HCT116 (cell line): ENCODE measurements around the gene UQCRH. TPM values are rescaled to one million over a fixed set of nuclear protein-coding genes. Genes with fewer than 3 reads are reported as not detected.

Source experiments
- ATAC-seq: fragments of 200-7000 bp; cut with Tn5 transposase; 2 replicates; pipeline ENCODE4 v1.9.1; 2020; ENCODE audit warnings: mild to moderate bottlenecking, moderate library complexity
- BruUV-seq: library from RNA; stranded (reverse); fragments of 400-500 nt; replicated peaks from 2 replicates; lab custom pipeline; 2021; lab: Mats Ljungman, UMichigan
- CTCF ChIA-PET: fragments of 300-600 bp; sonication (Branson Sonifier 250); formaldehyde crosslinking; loops from one replicate; lab custom pipeline; 2021; ENCODE audit warnings: antibody characterized with exemption; lab: Charles Lee
- POLR2A ChIA-PET: fragments of 300-600, 350-600 bp; sonication (Branson Sonifier 250); formaldehyde crosslinking; loops from one replicate; lab custom pipeline; 2021; ENCODE audit warnings: antibody characterized with exemption; lab: Charles Lee
- RAD21 ChIA-PET, 2 experiments: fragments of 300-600 bp; sonication (Branson Sonifier 250); formaldehyde crosslinking; loops; one replicate each; lab custom pipeline; 2023; ENCODE audit warnings: low total read pairs in 2 of 2; ENCODE audit not compliant: uncharacterized antibody in 2 of 2, unreplicated experiment in 2 of 2, low non-redundant PET in 1 of 2; lab: Charles Lee
- DNase-seq: peaks from one replicate; pipeline ENCODE4 v3.0.0-alpha.2; 2010; ENCODE audit warnings: low read depth, low spot score
- H2AFZ ChIP-seq: fragments of 200-600 bp; shearing (Covaris generic), sonication (generic); 2 replicates; pipeline ENCODE4 v1.6.1; 2017; ENCODE audit warnings: low read depth, mixed run types, mixed read lengths, antibody characterized with exemption, low read length; ENCODE audit not compliant: poor library complexity, severe bottlenecking
- H3K27ac ChIP-seq: 2 replicates; pipeline ENCODE4 v1.5.1; 2012; ENCODE audit warnings: low read depth, low read length
- H3K27me3 ChIP-seq: fragments of 200-600 bp; sonication (generic); 2 replicates; pipeline ENCODE4 v1.6.1; 2016; ENCODE audit warnings: mixed run types, low read length, mixed read lengths; ENCODE audit not compliant: insufficient read depth
- H3K36me3 ChIP-seq, 2 experiments: fragments of 200-500 bp in 1 of 2; fragments of 200-600 bp in 1 of 2; sonication (Bioruptor generic) in 1 of 2; sonication (generic) in 1 of 2; 2 replicates each; pipeline versions ENCODE4 v1.5.1 to v1.6.1; 2014 to 2016; ENCODE audit warnings: low read length in 2 of 2, inconsistent platforms in 1 of 2, mixed read lengths in 1 of 2, mixed run types in 1 of 2; ENCODE audit not compliant: insufficient read depth in 2 of 2, control insufficient read depth in 1 of 2
- H3K4me1 ChIP-seq, 2 experiments: fragments of 200-600 bp in 1 of 2; sonication (generic) in 1 of 2; 2 replicates each; pipeline versions ENCODE4 v1.5.1 to v1.6.1; 2012 to 2017; ENCODE audit warnings: low read length in 2 of 2, inconsistent platforms in 1 of 2, mild to moderate bottlenecking in 1 of 2, mixed read lengths in 1 of 2, mixed run types in 1 of 2, moderate library complexity in 1 of 2; ENCODE audit not compliant: insufficient read depth in 2 of 2, control insufficient read depth in 1 of 2
- H3K4me2 ChIP-seq: fragments of 200-600 bp; sonication (generic); 2 replicates; pipeline ENCODE4 v1.6.1; 2017; ENCODE audit warnings: mixed run types, low read length, mixed read lengths
- H3K4me3 ChIP-seq, 2 experiments: fragments of 200-600 bp in 1 of 2; sonication (generic) in 1 of 2; replicated peaks in 1 of 2; 2 replicates each; pipeline ENCODE4 v1.5.1; 2011 to 2016; ENCODE audit warnings: low read length in 2 of 2, control low read depth in 1 of 2, low read depth in 1 of 2, mild to moderate bottlenecking in 1 of 2, mixed read lengths in 1 of 2, mixed run types in 1 of 2
- H3K79me2 ChIP-seq: fragments of 200-600 bp; sonication (generic); 2 replicates; pipeline ENCODE4 v1.6.1; 2017; ENCODE audit warnings: mild to moderate bottlenecking, mixed run types, low read length, moderate library complexity, mixed read lengths; ENCODE audit not compliant: insufficient read depth
- H3K9ac ChIP-seq: fragments of 200-600 bp; sonication (generic); 2 replicates; pipeline ENCODE4 v1.6.1; 2016; ENCODE audit warnings: low read length, mixed read lengths
- H3K9me2 ChIP-seq: fragments of 200-600 bp; sonication (generic), shearing (Covaris generic); 2 replicates; pipeline ENCODE4 v1.6.1; 2017; ENCODE audit warnings: mixed run types, mild to moderate bottlenecking, moderate library complexity; ENCODE audit not compliant: insufficient read depth
- H3K9me3 ChIP-seq, 2 experiments: fragments of 200-500 bp in 1 of 2; fragments of 200-600 bp in 1 of 2; sonication (Bioruptor generic) in 1 of 2; sonication (generic) in 1 of 2; 2 replicates each; pipeline ENCODE4 v1.6.1; 2014 to 2017; ENCODE audit warnings: low read length in 2 of 2, mixed read lengths in 2 of 2, inconsistent platforms in 1 of 2, low read depth in 1 of 2, mild to moderate bottlenecking in 1 of 2, mixed run types in 1 of 2, moderate library complexity in 1 of 2; ENCODE audit not compliant: control insufficient read depth in 1 of 2, insufficient read depth in 1 of 2
- H4K20me1 ChIP-seq: fragments of 200-600 bp; sonication (generic), shearing (Covaris generic); 2 replicates; pipeline ENCODE4 v1.6.1; 2017; ENCODE audit warnings: mixed run types, mild to moderate bottlenecking, moderate library complexity; ENCODE audit not compliant: insufficient read depth
- EGR1 ChIP-seq: IDR thresholded peaks from 2 replicates; pipeline ENCODE4 v1.6.1; 2012; ENCODE audit warnings: low read depth
- ELF1 ChIP-seq: IDR thresholded peaks from 2 replicates; pipeline ENCODE4 v1.6.1; 2012; ENCODE audit warnings: low read depth, borderline replicate concordance
- SP1 ChIP-seq: IDR thresholded peaks from 2 replicates; pipeline ENCODE4 v1.6.1; 2012; ENCODE audit warnings: low read depth
- YY1 ChIP-seq: IDR thresholded peaks from 2 replicates; pipeline ENCODE4 v1.6.1; 2011; ENCODE audit warnings: low read length, low read depth, moderate library complexity, mild to moderate bottlenecking; ENCODE audit not compliant: insufficient replicate concordance; ENCODE audit errors: extremely low read depth
- ZFX ChIP-seq: fragments of 450-650 bp; IDR thresholded peaks from 2 replicates; pipeline ENCODE4 v1.6.1; 2017
- ZNF274 ChIP-seq: fragments of 200-500 bp; sonication (Bioruptor generic); IDR thresholded peaks from 2 replicates; pipeline ENCODE4 v1.6.1; 2014; ENCODE audit warnings: mild to moderate bottlenecking, low read depth, low read length, inconsistent platforms
- intact Hi-C: fragments of 100-400 bp; cut with micrococcal nuclease; formaldehyde crosslinking; loops from 2 replicates; pipeline ENCODE4 v1.10.0; 2022
- total RNA-seq: library from RNA; stranded (reverse); gene quantifications from one replicate; pipeline ENCODE4 v1.2.1, GENCODE V29; 2021; ENCODE audit not compliant: unreplicated experiment
- TF ChIP-seq, protein P1 (sequence below): IDR thresholded peaks from 2 replicates; pipeline ENCODE4 v1.6.1; 2012
- TF ChIP-seq, protein P2 (sequence below), 3 experiments: fragments of 200-600 bp in 1 of 3; sonication (generic) in 1 of 3; IDR thresholded peaks in 2 of 3; conservative IDR thresholded peaks in 1 of 3; 2 replicates each; pipeline ENCODE4 v1.5.1; 2012 to 2017; ENCODE audit warnings: low read depth in 2 of 3, low read length in 2 of 3, antibody characterized with exemption in 1 of 3, borderline replicate concordance in 1 of 3, control low read depth in 1 of 3, mild to moderate bottlenecking in 1 of 3, mixed read lengths in 1 of 3, mixed run types in 1 of 3, moderate library complexity in 1 of 3; ENCODE audit not compliant: insufficient read depth in 1 of 3
- TF ChIP-seq, protein P3 (sequence below): IDR thresholded peaks from 2 replicates; pipeline ENCODE4 v1.6.1; 2011; ENCODE audit warnings: mild to moderate bottlenecking, low read length, moderate library complexity; ENCODE audit not compliant: insufficient replicate concordance; ENCODE audit errors: extremely low read depth

Gene UQCRH
- total RNA-seq, 1 experiment from 2014 or later = 514 TPM

DNA sequence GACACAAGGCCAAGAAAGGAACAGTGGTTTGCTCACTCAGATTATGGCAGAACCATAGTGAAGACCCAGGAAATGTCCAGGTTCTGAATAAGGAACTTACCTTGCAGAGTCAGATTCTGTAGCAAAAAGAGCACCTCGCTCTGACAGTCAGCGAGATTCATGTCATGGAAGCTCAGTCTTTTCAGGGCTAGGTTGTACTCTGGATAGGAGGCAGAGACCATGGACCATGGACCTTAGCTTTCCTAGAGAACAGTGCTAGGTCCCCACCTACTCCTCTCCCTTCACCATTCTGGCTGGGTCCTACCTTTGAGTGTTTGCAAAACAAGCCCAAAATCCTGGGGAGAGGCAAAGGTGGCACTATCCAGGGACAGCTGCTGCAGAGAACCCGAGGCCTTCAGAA is 23.4 kb upstream of the UQCRH start:
- Histone ChIP-seq H3K4me1 (no peaks in the 10 kb centered on the region), H3K9me3 (no peaks in the 10 kb centered on the region), H3K27ac (no peak overlapping the region), H3K27me3 (no peaks in the 10 kb centered on the region), H2AFZ (no peak overlapping the region), H3K4me2 (no peak overlapping the region), H3K4me3 (no peak overlapping the region), H3K9me2 (no peaks in the 10 kb centered on the region), H4K20me1 (no peaks in the 10 kb centered on the region), H3K9ac (no peak overlapping the region), H3K79me2 (no peaks in the 10 kb centered on the region)
- BruUV-seq = no TSS peak
- ATAC-seq (no peak), DNase-seq (no peak)
- CTCF ChIA-PET = no interaction called here
- RAD21 ChIA-PET = no interaction called here
- POLR2A ChIA-PET = no interaction called here
- TF ChIP-seq YY1 = no peak
- TF ChIP-seq ELF1 = no peak
- TF ChIP-seq, protein P1, sequence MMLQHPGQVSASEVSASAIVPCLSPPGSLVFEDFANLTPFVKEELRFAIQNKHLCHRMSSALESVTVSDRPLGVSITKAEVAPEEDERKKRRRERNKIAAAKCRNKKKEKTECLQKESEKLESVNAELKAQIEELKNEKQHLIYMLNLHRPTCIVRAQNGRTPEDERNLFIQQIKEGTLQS = no peak
- no peak for TF ChIP-seq ZFX
- no peak for TF ChIP-seq SP1
- TF ChIP-seq EGR1 = no peak
- TF ChIP-seq, all 23 proteins: peak for 0
- H3K36me3 ChIP-seq = peaks cover 22 to 49% of the 10 kb centered on the region in 2 experiments; a peak in 3 of 4 replicates
- intact Hi-C loops = no loop called here

DNA sequence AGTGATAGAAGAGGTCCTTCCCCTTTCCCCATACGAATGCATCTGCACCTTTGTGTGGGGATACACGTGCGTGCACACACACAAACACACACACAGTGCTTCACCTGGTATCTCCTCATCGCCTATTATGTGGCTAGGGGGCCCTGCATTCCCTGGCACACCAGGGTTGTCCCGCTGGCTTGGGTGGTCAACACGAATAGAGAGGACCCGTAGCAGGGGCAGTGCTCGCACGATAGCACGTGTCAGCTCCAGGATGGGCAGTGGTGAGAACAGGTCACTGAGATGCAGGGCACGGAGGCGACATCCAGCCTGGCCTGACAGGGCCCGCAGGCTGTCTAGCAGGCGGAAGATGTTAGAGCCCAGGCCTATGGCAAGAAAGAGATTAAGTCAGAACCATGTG is 22.5 kb upstream of the UQCRH start:
- Histone ChIP-seq H3K4me3 (no peak overlapping the region), H3K9me3 (no peaks in the 10 kb centered on the region), H4K20me1 (no peaks in the 10 kb centered on the region), H3K9ac (no peak overlapping the region), H3K27me3 (no peaks in the 10 kb centered on the region), H3K9me2 (no peaks in the 10 kb centered on the region), H3K4me2 (no peak overlapping the region), H2AFZ (no peak overlapping the region), H3K79me2 (no peaks in the 10 kb centered on the region), H3K36me3 (peaks cover 17 to 48% of the 10 kb centered on the region in 2 experiments; a peak in 3 of 4 replicates), H3K4me1 (no peaks in the 10 kb centered on the region), H3K27ac (no peak overlapping the region)
- BruUV-seq = no TSS peak
- no peak for DNase-seq
- TF ChIP-seq, protein P1 = no peak
- TF ChIP-seq ZFX (no peak), YY1 (no peak), ZNF274 (no peak)
- TF ChIP-seq, protein P2, sequence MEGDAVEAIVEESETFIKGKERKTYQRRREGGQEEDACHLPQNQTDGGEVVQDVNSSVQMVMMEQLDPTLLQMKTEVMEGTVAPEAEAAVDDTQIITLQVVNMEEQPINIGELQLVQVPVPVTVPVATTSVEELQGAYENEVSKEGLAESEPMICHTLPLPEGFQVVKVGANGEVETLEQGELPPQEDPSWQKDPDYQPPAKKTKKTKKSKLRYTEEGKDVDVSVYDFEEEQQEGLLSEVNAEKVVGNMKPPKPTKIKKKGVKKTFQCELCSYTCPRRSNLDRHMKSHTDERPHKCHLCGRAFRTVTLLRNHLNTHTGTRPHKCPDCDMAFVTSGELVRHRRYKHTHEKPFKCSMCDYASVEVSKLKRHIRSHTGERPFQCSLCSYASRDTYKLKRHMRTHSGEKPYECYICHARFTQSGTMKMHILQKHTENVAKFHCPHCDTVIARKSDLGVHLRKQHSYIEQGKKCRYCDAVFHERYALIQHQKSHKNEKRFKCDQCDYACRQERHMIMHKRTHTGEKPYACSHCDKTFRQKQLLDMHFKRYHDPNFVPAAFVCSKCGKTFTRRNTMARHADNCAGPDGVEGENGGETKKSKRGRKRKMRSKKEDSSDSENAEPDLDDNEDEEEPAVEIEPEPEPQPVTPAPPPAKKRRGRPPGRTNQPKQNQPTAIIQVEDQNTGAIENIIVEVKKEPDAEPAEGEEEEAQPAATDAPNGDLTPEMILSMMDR (IDR thresholded peaks at IDR 0.05 in 2 of 3, conservative IDR thresholded peaks at IDR 0.05 in 1 of 3; ENCODE audit: borderline replicate concordance in 1 of 3, insufficient read depth in 1 of 3, low read depth in 2 of 3, low read length in 2 of 3) = no peak
- TF ChIP-seq, protein P3, sequence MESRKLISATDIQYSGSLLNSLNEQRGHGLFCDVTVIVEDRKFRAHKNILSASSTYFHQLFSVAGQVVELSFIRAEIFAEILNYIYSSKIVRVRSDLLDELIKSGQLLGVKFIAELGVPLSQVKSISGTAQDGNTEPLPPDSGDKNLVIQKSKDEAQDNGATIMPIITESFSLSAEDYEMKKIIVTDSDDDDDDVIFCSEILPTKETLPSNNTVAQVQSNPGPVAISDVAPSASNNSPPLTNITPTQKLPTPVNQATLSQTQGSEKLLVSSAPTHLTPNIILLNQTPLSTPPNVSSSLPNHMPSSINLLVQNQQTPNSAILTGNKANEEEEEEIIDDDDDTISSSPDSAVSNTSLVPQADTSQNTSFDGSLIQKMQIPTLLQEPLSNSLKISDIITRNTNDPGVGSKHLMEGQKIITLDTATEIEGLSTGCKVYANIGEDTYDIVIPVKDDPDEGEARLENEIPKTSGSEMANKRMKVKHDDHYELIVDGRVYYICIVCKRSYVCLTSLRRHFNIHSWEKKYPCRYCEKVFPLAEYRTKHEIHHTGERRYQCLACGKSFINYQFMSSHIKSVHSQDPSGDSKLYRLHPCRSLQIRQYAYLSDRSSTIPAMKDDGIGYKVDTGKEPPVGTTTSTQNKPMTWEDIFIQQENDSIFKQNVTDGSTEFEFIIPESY = no peak
- no peak for ATAC-seq
- ChIA-PET CTCF (no interaction called here), POLR2A (no interaction called here), RAD21 (no interaction called here)
- intact Hi-C loops = no loop called here
